HG03342 (cell line): Measurements from ENCODE around the gene LRCH1.

Experiments used
- ATAC-seq: cut with Tn5 transposase; IDR thresholded peaks from one replicate; pipeline ENCODE4 v1.9.1; 2021; ENCODE audit warnings: mild to moderate bottlenecking, moderate library complexity; ENCODE audit not compliant: unreplicated experiment

Gene LRCH1

DNA sequence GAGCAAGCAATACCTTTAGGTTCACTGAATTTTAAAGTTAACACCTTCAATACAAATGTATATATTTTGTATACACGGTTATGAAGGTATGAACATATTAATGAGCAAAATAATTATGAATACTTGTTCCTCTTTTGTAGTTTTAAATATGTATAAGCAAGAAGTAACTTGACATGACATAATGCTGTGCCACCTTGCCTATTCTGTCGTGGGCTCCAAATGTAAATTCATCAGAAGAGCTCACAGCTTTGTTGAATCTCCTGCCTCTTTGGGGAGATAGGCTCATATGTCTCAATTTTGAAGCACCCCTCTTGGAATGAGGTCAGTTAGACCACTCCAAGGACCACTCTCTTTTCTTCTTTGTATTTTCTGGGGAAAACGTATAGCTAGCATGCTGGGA is 59.3 kb downstream of the LRCH1 start:
- no peak for ATAC-seq

DNA sequence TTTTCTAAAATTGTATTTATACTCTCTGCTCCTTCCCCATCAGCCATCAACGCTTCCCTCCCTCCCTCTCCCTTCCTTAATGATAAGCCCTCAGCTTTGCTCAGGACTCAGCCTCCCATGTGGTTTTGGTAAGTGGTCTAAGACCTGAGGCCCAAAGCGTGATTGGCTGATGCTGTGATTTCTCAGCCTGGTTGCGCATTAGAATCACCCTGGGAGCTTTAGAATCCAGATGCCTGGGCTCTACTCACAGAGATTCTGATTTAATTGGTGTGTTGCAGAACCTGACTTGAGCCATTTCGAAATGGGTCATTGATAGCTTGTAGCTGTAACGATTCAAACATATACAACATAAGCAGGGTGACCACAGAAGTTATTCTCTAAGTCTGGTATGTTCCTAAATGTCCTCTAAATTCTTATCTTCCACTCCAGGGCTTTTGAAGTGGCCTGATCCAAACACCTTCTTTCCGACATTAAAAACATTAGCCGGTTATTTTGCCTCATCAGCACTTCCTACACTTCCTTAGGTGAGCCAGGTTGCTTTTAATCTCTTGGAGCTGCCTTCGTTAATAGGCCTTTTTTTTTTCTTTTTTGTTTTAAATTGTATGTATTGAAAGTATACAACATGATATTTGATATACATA is 60.6 kb downstream of the LRCH1 start:
- no peak for ATAC-seq

DNA sequence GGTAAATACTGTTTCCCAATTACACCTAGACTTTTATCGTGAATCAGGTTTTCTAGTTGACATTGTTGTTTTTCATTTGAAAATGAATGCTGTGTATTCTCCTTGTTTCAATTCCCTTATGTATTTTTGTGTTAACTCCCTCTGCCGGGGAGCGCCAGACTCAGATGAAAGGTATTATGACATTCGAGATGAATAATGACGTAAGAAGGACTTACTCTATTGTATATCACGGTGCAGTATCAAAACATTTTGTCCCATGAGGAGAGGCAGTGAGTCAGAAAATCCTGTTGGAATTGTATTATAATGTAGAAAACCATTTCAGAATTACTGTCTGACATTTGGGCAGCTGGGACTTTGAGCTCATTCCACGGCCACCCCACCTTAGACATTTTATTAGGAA is 61.6 kb downstream of the LRCH1 start:
- ATAC-seq: no peak

DNA sequence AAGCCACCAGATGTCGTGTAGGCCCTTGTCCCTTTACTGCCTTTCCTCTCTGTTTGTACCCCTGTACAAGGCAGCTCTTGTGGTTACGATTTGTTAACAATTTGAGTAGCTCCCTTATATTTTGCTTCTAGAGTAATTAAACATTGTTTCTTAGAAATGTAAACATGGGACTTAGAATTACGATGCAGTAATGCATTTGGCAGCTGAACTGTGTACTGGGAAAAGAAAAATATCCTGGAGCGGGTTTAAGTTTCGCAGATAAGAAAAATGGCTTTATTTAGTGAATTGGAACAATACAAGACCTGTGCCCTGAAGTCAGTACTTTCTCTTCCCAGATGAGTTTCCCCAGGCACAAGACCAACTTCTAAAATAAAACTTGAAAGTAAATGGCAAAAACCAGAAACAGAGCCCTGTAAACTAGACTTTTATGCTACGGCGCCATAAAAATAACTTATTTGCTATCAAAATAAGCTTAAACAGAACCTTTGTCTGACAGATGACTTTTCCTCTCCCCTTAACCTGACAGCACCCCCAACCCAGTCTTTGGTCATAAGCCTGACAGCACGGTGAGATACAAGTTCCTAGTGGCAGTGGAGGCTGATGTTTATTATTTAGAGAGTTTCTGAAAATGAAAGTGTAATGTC is 63.0 kb downstream of the LRCH1 start:
- ATAC-seq: no peak

DNA sequence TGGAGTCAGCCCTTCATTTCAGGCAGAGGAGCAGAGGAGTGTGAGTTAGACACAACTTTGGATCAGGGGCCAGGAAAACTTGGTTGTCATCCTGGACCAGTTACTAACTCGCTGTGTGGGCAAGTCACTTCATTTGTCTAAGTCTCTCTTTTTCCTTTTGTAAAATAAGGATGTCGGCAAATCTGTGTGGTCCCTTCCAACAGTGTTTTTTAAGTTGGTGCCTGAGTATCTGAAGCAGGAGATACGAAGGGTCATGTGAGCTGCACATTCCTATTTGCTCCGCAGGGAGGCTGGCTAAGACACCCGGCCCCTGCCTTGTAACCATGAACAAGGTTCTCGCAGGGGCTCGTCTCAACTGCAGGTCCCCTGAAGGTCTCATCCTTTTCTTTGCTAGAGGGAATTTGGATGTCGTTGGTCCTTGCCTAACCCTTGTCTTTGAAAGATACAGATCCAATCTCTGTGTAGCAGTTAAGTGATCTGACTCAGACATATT is 64.3 kb downstream of the LRCH1 start:
- ATAC-seq: no peak

DNA sequence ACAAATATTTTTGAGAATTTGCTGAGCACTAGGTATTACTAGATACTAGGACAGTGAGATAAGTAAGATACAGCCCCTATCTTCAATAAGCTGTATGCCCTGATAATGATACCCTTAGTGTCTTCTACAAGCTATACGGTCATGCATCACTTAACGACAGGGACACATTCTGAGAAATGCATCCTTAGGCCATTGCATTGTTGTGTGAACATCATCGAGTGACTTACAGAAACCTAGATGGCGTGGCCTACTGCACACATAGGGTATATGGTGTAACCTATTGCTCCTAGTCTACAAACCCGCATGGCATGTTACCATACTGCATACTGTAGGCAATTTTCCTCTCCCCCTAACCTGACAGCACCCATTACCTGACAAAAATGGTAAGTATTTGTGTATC is 64.9 kb downstream of the LRCH1 start:
- no peak for ATAC-seq

DNA sequence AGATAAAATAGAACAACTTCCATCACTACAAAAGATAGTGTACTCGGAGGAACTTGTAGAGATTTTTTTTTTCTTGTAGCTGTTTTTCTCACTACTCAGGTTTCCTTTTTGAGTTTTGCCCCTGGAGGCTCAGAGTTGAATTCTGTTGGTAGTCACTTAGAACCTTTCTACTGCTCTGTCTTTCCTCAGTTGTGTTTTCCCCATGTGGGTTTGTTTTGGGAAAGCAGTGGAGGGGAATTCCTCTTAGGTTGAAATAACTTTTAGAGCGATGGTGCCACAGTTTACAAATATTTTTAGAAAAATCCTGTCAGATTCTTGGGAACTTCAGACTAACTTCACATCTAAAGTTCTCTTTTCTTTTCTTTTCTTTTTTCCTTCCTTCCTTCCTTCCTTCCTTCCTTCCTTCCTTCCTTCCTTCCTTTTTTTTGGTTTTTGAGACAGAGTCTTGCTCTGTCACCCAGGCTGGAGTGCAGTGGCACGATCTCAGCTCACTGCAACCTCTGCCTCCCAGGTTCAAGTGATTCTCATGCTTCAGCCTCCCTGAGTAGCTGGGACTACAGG is 65.8 kb downstream of the LRCH1 start:
- ATAC-seq: no peak

DNA sequence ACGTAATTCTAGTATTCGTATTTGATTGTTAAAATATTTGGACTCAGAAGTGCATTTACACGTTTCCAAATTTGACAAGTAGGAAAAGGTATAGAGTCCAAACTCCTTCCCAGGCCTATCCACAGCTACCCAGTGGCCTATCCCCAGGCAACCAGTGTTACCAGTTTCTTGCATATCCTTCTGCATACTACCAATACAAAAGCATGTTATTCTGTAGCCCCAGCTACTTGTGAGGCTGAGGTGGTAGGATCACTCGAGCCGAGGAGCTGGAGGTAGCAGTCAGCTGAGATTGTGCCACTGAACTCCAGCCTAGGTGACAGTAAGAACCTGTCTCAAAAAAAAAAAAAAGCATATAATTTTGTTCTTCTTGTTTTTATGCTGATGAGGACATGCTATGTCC is 67.1 kb downstream of the LRCH1 start:
- ATAC-seq: no peak

DNA sequence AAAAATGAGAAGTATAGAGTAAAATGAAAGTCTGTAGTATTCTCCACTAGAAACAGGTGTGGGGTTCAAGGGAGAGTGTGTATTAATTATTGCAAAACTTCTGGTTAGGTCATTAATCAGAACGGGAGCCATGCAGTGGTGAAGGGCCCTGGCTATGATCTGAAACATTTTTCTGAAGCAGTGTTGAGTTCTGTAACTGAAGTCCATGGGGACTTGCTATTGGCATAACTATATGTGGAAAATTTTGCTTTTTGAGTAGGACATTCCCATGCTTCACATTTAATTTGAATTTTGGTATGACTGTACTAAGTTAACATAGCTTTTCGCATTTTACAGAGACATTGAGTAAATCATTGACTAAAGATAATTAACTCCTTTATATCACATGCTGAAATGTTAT is 67.5 kb downstream of the LRCH1 start:
- no peak for ATAC-seq

DNA sequence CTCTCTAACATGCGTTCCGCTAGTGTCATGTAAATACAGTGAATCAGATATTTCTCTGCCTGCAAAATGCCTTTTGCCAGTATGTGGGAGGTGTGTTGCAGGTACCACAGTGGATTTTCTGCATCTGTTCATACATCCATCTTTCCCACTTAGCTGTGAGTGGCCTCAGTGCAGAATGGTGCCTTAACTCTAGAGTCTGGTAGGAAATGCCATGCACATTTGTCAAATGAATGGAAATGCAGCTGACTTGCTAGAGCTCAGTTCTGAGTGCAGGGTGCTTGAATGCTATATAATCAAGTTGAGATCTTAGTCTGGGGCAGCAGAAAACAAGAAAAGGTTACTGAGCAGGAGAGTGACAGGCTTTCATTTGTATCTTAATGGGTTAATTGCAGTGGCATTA is 68.2 kb downstream of the LRCH1 start:
- ATAC-seq: no peak

DNA sequence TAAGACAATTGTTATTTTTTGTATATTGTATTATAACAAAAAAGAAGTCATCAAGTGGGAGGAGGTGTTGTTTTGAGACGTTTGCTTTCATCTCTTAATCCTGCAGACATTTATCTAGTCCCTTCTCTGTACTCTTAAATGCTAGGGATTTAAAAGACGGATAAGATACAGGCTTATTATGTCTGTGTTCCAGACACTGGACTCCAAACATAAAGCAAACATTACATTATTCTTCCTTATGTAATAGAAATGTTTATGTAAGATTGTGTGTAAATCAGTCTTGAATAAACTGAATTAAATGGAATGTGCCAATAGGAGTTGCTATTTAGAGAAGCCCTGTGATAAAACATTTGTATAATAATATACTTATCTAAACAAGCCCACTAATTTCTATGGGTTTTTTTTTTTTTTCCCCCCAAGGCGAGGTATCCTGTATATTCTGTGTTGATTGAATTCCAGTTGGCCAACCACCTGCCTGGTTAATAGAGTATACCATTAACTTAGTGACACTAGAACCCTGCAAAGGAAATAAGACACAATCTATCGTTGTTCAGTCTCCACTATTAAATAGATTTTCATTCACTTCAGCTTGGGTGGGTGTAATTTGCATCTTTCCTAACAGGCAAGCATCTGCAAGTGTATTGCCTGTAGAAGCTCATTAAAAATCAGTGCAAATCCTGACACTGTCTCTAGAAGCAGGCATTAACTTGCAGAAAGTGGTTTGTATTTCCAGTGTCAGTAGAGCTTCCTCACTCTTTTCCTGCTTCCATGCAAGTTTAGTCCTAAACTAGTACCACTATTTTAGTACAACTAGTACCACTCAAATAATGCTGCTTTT is 69.0 kb downstream of the LRCH1 start:
- no peak for ATAC-seq

DNA sequence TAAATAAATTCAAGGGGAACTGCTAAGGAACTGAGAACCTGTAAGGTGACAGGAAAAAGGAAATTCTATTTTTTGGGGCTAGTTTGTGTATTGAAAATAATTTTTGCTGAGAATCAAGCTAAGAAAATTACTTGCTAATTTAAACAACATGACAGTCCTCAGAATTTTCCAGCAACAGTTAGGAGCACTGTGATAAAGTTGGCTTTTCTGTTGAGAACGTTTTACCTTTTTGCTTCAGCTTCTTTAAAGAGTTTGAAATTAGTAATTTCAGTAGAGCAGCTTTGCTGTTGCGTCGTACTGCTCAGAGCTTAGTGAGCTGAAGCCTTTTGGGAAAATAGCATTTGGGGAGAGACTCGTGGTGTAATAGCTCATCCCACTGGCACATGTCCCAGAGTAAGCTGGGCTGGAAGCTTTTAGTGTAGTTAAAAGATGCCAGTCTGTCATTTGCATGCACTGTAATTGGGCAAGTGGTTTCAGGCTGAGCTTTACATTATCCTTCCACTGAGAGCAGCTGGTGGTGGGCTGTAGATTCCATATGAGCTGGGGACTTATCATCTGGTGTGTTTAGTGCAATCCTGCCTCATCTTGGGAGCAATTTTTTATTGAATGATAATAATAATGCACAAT is 69.8 kb downstream of the LRCH1 start:
- ATAC-seq: no peak

DNA sequence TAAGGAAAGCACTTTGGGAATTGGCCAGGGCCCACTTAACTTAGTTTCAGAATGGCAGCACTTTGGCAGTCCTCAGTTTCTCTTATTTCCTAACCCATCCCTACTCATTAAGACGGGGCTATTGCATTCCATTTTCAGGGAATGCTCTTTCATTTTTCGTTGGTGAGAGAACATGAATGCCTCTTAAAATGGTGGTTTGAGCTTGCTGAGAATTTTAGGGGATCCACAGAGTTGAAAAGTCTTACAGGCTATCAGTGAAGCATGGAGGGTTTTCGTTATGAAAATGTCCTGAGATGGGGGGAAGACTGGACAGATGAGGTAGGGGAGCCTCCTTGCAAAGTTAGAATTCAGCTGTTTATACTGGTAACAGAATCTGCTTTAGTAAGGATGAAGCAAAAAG is 71.4 kb downstream of the LRCH1 start:
- peak; percentile 43 for ATAC-seq

DNA sequence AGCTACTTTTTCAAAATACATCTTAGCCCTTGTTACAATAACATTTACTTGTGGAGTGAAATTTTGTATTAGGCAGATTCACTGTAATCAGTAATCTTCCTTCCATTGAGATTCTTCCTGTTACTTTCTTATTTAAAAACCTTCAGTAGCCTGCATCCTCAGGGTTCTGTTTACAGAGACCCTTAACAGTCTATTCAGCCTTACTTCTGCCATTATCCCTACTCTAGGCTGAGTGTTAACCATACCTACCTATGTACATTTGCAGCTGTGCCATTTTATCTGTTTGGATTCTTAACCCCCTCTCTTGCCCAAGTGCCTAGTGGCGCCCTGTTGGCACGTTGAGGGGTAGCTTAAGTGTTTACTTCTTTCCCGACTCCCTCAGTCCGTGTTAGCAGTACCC is 71.9 kb downstream of the LRCH1 start:
- no peak for ATAC-seq

DNA sequence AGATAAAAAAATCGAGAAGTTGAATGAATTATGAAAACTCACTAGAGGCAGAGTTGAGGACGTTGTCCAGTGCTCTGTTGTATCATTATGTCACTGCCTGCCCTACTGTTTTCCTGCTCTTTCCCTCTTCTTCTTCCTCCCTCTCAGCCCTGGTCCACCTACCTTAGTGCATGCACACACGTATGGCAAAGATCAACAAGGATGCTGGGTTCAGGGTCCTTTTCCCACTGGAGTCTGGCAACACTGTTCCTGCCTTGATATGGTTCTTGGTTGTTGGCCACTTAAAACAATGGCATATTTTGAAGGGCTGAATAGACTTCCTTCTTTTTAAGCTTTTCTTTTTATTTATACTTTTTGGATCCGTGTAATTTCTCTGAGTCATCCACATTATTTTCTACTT is 74.5 kb downstream of the LRCH1 start:
- ATAC-seq: no peak

DNA sequence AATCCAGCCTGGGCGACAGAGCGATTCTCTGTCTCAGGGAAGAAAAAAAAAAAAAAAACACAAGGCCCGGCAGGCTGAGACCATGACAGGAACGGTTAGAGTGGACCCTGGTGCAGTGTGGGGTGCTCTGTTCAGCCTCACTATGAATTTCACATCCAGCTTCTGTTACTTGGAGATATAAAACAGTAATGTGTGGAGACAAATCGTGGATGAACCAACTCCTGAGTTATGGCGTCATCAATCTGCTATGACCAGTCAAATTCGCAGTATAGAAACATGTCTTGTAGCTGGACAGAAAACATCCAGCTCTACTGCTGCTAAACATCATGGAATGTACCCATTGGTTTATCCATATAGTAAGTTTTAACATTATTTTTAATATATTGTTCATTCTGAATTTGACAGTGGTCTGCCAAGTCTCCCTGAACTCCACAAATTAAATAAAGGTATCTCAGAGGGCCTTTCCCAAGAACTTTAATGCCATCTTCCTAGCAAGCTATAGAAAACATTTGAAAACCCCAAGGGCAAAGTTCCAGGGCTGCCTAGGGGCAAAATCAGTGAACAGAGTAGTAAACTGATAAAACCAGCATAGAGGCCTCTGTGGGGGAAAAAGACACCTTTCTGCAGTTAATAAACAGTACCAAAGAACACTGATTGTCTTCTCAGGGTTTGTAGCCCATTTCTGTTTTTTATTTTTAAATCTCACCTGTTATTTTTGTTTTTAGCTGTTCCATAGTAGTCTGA is 75.8 kb downstream of the LRCH1 start:
- no peak for ATAC-seq

DNA sequence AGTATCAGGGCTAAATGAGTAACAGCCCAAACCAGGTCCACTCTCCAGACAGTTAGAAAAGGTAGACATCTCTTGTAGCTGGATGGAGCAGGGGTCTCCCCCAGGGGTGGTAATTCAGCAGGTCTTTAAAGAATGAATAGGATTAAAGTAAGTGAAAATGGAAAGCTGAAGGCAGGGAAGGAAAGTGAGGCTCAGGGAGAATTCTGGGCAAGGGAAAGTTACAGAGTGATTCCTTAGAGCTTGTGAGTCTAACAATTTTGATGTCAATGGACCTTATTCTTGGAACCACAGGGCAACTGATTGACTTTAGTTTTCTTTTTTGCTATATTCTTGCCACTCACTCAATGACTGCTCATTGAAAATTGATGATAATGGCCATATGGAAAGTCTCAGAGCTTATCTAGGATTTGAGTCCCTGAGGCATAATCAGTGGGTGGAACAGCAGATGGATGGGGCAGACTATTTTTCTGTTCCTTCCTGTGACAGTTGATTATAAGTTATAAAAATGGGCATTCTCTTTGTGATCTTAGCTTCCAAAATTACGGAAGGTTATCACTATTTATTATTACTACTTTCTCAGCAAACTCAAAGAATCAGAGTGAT is 76.9 kb downstream of the LRCH1 start:
- no peak for ATAC-seq

DNA sequence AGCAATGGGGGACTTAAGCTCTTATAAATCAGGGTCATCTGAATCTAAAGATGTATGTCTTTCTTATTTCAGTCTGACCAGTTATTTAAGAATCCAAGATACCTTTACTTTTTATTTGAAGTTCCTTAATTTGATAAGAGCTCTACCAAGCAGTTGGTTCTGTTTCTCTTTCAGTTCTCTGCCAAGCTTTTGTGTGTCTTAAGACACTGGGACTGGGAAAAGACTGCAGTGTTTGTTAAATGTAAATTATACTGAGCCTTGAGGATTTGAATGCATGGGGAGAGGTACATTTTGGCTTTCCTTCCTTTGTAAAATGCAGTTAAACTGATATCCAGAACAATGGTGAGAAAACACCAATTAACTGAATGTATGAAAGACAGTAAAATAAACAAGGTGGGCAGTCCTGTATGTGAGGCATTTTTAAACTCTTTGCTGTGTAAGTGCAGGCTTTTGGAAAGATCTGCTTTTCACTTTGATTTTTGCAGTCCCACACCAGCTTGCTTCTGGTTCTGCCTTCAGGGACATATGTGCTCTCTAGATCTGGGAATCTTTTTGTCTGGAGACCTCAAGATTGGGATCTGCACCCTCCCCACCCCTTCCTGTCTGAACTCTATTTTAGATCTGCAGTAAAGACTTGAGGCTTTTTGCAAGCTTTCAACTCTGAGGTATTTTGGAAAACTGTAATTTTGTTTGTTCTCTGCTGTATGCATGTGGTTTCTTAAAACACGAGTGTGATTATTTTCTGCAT is 77.6 kb downstream of the LRCH1 start:
- no peak for ATAC-seq

DNA sequence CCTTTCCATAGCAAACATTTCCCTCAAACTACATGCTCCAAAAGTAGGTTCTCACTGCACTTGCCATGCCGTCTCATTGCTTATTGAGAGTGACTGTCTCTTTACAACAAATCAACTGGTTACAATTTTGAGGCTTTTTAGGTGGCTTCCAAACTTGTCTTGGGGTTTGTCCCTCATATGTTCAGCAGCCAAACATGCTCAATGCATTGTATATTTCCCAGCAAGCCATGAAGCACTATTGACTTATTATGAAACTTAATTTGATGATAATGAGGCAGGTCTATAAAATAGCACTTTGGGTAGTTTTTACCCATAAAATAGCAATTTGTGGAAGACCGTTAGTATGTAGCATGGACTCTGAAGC is 78.2 kb downstream of the LRCH1 start:
- ATAC-seq: no peak

DNA sequence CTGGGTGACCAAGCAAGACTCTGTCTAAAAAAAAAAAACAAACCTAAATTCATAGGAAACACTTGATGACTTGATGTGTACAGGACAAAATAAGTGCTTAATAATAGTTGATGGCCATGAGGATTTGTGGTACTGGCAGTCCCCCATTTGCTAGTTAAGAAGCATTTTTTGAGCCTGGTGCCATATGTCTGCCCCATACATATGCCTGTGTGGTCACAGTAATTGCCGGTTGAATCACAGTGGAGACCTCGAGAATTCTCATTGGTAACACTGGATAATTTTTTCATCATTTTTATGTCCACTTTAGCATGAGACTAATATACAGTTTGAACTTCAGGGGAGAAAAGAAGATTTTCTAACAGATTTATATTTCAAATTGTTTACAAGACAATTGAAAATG is 79.2 kb downstream of the LRCH1 start:
- no peak for ATAC-seq
